Ovary (tissue), 9 donors: ENCODE data around the gene LRPPRC. TPM values are rescaled to one million over a fixed set of nuclear protein-coding genes. Genes with fewer than 3 reads are reported as not detected.

ENCODE experiments used
- DNase-seq, 5 donors: peaks; one replicate each; pipeline ENCODE4 v3.0.0-alpha.2; 2019 to 2020
- H3K27ac ChIP-seq, 2 donors: fragments of 200-600 bp; one replicate each; pipeline versions ENCODE4 v1.5.1 to v1.8.0; 2019 to 2022
- H3K27me3 ChIP-seq: fragments of 200-600 bp; one replicate; pipeline ENCODE4 v1.8.0; 2022
- H3K36me3 ChIP-seq: fragments of 200-600 bp; sonication (generic); one replicate; pipeline ENCODE4 v1.5.1; 2019
- H3K4me1 ChIP-seq: one replicate; pipeline ENCODE4 v1.8.1; 2013; ENCODE audit warnings: mild to moderate bottlenecking, moderate library complexity; ENCODE audit not compliant: insufficient read depth
- H3K4me3 ChIP-seq: fragments of 200-600 bp; sonication (generic); one replicate; pipeline ENCODE4 v1.5.1; 2017
- H3K9me3 ChIP-seq, 2 donors: fragments of 200-600 bp in 1 of 2; sonication (generic) in 1 of 2; one replicate each; pipeline versions ENCODE4 v1.5.1 to v1.8.1; 2013 to 2019; ENCODE audit warnings: mild to moderate bottlenecking in 1 of 2, moderate library complexity in 1 of 2
- EP300 ChIP-seq: sonication (generic); formaldehyde crosslinking; IDR thresholded peaks from one replicate; pipeline ENCODE4 v1.6.1; 2017; ENCODE audit warnings: antibody characterized with exemption
- POLR2A ChIP-seq: fragments of 450-650 bp; IDR thresholded peaks from one replicate; pipeline ENCODE4 v1.6.1; 2017; ENCODE audit warnings: antibody characterized with exemption, mild to moderate bottlenecking, moderate library complexity
- whole genome bisulfite sequencing, 3 donors: extraction: QIAGEN DNeasy Blood & Tissue Kit in 1 of 3; methylation state at CpG; one replicate each; pipeline versions ENCODE4 v1.1.5 to v1.1.7; 2013 to 2017; 5-methylcytosine and 5-hydroxymethylcytosine counted together
- intact Hi-C, 4 donors: fragments of 100-400 bp; cut with DNase I; formaldehyde crosslinking; loops; one replicate each; pipeline versions ENCODE4 v1.11.0 to v1.15.1; 2022 to 2023
- polyA plus RNA-seq, 2 donors: library from polyadenylated mRNA; stranded (reverse); fragments of 200-250 nt in 1 of 2; fragments of 350-450 nt in 1 of 2; fragmentation: Illumina TruSeq in 1 of 2; extraction: RNeasy Lipid Tissue Mini Kit (QIAGEN cat#74804) in 1 of 2; gene quantifications; one replicate each; pipeline ENCODE4 v1.2.3, GENCODE V29; 2013 to 2014
- total RNA-seq, 7 donors: library from RNA; depleted of rRNA in 2 of 7; stranded (reverse); fragments of >200 nt in 2 of 7; fragmentation: NEBNext Ultra II Directional in 3 of 7; extraction: Animal tissue kit (Norgen Biotek cat#: 25700) in 3 of 7; gene quantifications; one replicate each; pipeline versions ENCODE4 v1.1.0 to v1.2.4, GENCODE V29; 2016 to 2023
- TF ChIP-seq, protein P1 (sequence below), 3 donors: fragments of 450-650 bp in 2 of 3; fragments of 200-600 bp in 1 of 3; IDR thresholded peaks; one replicate each; pipeline versions ENCODE4 v1.5.1 to v1.8.0; 2016 to 2022; ENCODE audit warnings: antibody characterized with exemption in 3 of 3, mild to moderate bottlenecking in 1 of 3
- donor health status: DM: no; HTN: no; CAD: no; lungs with moderate emphysema.
- donor health status: DM: no; HTN: no; CAD: no.
- donor health status: Bipolar disorder and iron deficiency.
- donor health status: DM: yes; HTN: yes; CAD: no.
- donor health status: DM: no; HTN: no; CAD: no.
- donor health status: DM: yes; HTN: yes; CAD: no.

LRPPRC gene
- total and polyA plus RNA-seq, 9 donors, result 27.6 to 74.9 (median 66.9) TPM

- no peaks in the 10 kb centered on the region for H3K4me1 ChIP-seq
- DNase-seq, result no peak
- no peak overlapping the region for H3K4me3 ChIP-seq
- no peaks in the 10 kb centered on the region for H3K9me3 ChIP-seq
- 78% methylated on average over 12 of the region's 12 CpGs for WGBS, 3 donors
- TF ChIP-seq EP300, result no peak
- no peak for TF ChIP-seq POLR2A
- TF ChIP-seq, protein P1, sequence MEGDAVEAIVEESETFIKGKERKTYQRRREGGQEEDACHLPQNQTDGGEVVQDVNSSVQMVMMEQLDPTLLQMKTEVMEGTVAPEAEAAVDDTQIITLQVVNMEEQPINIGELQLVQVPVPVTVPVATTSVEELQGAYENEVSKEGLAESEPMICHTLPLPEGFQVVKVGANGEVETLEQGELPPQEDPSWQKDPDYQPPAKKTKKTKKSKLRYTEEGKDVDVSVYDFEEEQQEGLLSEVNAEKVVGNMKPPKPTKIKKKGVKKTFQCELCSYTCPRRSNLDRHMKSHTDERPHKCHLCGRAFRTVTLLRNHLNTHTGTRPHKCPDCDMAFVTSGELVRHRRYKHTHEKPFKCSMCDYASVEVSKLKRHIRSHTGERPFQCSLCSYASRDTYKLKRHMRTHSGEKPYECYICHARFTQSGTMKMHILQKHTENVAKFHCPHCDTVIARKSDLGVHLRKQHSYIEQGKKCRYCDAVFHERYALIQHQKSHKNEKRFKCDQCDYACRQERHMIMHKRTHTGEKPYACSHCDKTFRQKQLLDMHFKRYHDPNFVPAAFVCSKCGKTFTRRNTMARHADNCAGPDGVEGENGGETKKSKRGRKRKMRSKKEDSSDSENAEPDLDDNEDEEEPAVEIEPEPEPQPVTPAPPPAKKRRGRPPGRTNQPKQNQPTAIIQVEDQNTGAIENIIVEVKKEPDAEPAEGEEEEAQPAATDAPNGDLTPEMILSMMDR (IDR thresholded peaks at IDR 0.05), result no peak
- no peak overlapping the region for H3K27ac ChIP-seq
- H3K36me3 ChIP-seq, result no peaks in the 10 kb centered on the region
- intact Hi-C loops, result loop anchor here in 2 of 4 donors (10.0 kb wide), 1 partner anchor 257 kb away; no protein-coding TSS in a partner anchor
- no peaks in the 10 kb centered on the region for H3K27me3 ChIP-seq
Measured at GRCh38 chr2:43872151-43872550, 123.6 kb downstream of the LRPPRC start.

GRCh38 chr2:43855292-43855691, 140.5 kb downstream of the LRPPRC start:
- no peak overlapping the region for H3K27ac ChIP-seq
- no peak overlapping the region for H3K4me3 ChIP-seq
- 80 to 85% (median 84%) methylated on average over 2 of the region's 2 CpGs for WGBS, 3 donors
- no peaks in the 10 kb centered on the region for H3K4me1 ChIP-seq
- TF ChIP-seq EP300 (no peak), POLR2A (no peak)
- TF ChIP-seq, protein P1 (IDR thresholded peaks at IDR 0.05), result no peak
- no peaks in the 10 kb centered on the region for H3K27me3 ChIP-seq
- no peaks in the 10 kb centered on the region for H3K9me3 ChIP-seq
- intact Hi-C loops, result no loop called here
- H3K36me3 ChIP-seq, result no peaks in the 10 kb centered on the region
- DNase-seq, result no peak

DNA sequence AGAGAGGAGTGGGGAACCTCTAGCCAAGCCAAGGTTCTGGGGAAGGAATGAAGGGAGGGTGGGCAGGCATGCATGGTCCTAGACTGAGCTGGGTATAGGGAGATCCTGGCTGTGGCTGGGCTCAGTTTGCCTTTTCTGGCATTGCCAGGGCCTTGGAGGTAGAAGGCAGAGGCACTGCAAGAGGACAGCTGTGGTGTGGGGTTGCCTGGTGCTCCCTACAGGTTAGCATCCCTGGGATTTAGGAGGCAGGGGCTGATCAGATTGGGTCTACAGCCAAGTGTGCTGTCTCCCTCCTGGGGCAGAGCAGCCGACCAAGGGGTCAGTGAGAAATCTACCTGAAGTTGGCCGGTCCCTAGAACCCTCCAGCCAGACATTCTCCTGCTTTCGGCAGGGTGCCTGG, 141.1 kb downstream of the LRPPRC start:
- H3K36me3 ChIP-seq, result no peaks in the 10 kb centered on the region
- H3K27ac ChIP-seq, result no peak overlapping the region
- H3K27me3 ChIP-seq, result no peaks in the 10 kb centered on the region
- DNase-seq, result no peak
- H3K9me3 ChIP-seq, result no peaks in the 10 kb centered on the region
- intact Hi-C loops, result no loop called here
- H3K4me3 ChIP-seq, result no peak overlapping the region
- WGBS, 3 donors, result 72 to 76% (median 74%) methylated on average over 3 of the region's 3 CpGs
- H3K4me1 ChIP-seq, result no peaks in the 10 kb centered on the region
- TF ChIP-seq, protein P1 (IDR thresholded peaks at IDR 0.05), result no peak
- TF ChIP-seq EP300, result no peak
- no peak for TF ChIP-seq POLR2A

GRCh38 chr2:43853141-43854081, 142.4 kb downstream of the LRPPRC start:
- no peak for DNase-seq
- TF ChIP-seq EP300 (no peak), POLR2A (no peak)
- TF ChIP-seq, protein P1 (IDR thresholded peaks at IDR 0.05), result no peak
- no peaks in the 10 kb centered on the region for H3K36me3 ChIP-seq
- H3K27me3 ChIP-seq, result no peaks in the 10 kb centered on the region
- H3K4me3 ChIP-seq, result no peak overlapping the region
- H3K27ac ChIP-seq, result no peak overlapping the region
- no peaks in the 10 kb centered on the region for H3K4me1 ChIP-seq
- WGBS, 3 donors, result 68 to 82% (median 71%) methylated on average over 10 of the region's 10 CpGs
- H3K9me3 ChIP-seq, result no peaks in the 10 kb centered on the region
- intact Hi-C loops, result no loop called here
